AG09319 (cell line): ENCODE data around the gene HSPA13.

ENCODE experiments used
- DNase-seq: peaks from one replicate; pipeline ENCODE4 v3.0.0-alpha.2; 2010; ENCODE audit warnings: low read depth; ENCODE audit errors: extremely low read depth
- TF ChIP-seq, protein P1 (sequence below): IDR thresholded peaks from 2 replicates; pipeline ENCODE4 v1.5.1; 2011; ENCODE audit warnings: low read depth, mild to moderate bottlenecking, inconsistent platforms, low read length, moderate library complexity

Gene HSPA13

GRCh38 chr21:14401217-14401616, 18.3 kb upstream of the HSPA13 start:
- DNase-seq, result no peak
- TF ChIP-seq, protein P1, sequence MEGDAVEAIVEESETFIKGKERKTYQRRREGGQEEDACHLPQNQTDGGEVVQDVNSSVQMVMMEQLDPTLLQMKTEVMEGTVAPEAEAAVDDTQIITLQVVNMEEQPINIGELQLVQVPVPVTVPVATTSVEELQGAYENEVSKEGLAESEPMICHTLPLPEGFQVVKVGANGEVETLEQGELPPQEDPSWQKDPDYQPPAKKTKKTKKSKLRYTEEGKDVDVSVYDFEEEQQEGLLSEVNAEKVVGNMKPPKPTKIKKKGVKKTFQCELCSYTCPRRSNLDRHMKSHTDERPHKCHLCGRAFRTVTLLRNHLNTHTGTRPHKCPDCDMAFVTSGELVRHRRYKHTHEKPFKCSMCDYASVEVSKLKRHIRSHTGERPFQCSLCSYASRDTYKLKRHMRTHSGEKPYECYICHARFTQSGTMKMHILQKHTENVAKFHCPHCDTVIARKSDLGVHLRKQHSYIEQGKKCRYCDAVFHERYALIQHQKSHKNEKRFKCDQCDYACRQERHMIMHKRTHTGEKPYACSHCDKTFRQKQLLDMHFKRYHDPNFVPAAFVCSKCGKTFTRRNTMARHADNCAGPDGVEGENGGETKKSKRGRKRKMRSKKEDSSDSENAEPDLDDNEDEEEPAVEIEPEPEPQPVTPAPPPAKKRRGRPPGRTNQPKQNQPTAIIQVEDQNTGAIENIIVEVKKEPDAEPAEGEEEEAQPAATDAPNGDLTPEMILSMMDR, result no peak

- DNase-seq, result no peak
These were observed 5.3 kb upstream of the HSPA13 start for GRCh38 chr21:14388282-14388681.

DNA sequence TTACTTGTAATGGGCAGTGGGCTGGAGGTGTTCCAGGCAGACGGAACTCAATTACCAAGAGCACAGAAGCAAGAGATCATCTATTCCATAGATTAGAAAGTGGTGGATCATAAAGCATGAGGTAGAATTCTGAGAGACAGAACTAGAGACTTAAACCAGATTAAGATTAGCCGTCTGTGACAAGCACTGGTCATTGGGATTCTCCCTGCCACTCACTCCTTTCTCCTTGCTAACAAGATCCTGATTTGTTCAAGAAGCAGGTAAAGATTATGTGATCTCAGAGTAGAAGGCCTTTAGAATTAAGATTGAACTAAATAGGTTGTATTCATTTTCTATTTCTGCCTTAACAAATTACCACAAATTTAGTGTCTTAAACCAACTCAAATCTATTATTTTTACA, 1.5 kb upstream of the HSPA13 start:
- no peak for DNase-seq
- TF ChIP-seq, protein P1, result no peak

More at GRCh38 chr21:14388282-14388681, 5.3 kb upstream of the HSPA13 start:
- TF ChIP-seq, protein P1, result no peak

DNA sequence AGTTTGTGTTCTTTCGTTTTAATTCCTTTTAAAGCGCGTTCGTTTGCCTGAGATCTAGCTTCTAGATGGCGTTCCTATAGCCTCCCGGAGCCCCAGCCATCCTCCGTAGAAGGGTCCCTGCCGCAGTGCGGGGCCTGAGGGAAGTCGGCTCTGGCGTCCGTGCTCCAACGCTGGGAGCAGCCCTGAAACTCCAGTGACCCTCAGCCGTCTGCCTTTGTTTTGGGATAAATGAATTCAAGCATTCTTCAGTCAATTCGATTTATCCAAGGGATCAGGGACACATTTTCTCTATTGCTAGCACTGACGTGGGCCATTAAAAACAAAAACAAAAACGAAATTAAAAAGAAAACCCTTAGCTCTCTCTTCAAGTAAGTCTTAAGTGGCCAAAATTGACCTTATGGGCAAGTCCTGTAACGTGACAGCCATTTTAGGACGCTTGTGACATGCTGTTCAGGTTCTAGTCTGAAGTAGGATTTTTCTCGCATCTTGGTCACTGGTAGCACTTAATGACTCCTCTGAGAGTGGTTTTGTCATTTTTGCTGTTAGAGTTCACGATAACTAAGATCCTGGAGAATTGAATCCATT, 742 bp upstream of the HSPA13 start:
- DNase-seq, result no peak
- TF ChIP-seq, protein P1, result no peak

- DNase-seq, result no peak
- TF ChIP-seq, protein P1, result no peak
These were observed 486 bp downstream of the HSPA13 start for GRCh38 chr21:14382486-14382834.

DNA sequence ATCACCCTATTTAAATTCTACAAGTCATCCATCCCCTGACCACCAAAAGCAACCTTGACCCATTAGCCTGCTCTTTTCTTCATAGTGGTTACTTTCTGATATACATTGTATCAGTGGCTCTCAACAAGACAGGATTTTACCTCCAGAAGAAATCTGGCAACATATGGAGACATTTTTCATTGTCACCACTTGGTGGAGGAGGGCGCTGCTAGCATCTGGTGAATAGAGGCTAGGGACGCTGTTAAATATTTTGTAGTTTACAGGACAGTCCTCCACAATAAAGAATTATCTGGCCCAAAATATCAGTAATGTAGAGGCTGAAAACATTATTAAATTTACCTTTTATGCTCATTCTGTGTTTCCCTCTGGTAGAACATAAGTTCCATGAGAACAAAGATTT, 6.1 kb downstream of the HSPA13 start:
- TF ChIP-seq, protein P1, result no peak
- no peak for DNase-seq

- no peak for DNase-seq
- TF ChIP-seq, protein P1, result no peak
These were observed 15.9 kb downstream of the HSPA13 start for GRCh38 chr21:14366998-14367397.
